ENCODE results near the gene ENPEP.
"Not testable (repeated sequence)": the region's sequence is repeated elsewhere in the genome, so short reads cannot be mapped to it uniquely, and the experiment has no call there.

Gene ENPEP

DNA sequence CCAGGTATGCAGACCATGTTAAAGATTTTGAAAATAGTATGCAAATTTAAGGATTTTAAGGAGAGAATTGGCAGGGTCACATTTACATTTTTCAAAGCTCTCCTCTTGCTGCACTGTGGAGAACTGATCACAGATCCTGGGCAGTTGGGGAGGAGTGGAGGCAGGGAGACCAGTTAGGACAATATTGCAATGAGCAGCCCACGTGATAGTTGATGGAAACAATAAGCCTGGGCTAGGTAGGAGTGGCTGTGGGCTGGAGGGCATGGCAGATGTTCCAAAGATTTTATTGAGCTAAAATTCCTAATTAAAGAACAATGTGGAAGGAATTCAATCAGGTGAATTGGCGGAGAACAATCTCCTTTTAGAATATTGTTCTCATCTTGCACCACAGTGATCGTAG is 50.6 kb downstream of the ENPEP start:
- no peak for DNase-seq

DNA sequence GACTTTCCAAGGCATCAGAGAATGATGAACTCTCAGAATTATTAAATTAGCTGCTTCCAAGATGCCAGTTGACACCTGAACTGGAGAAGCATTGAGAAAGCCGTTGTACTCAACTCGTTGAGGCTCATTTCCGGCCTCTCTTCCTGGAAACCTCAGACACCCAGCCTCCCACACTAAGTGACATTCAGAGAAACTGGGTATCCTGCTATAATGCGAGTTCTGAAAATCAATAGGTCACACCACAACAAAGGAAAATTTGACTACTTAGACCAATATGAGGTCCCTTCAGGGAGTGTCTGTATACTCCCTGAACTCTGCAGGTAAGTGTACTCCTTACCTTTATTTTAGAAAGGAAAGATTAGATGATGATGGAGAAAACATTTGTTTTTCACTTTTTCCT is 51.2 kb downstream of the ENPEP start:
- no peak for DNase-seq

DNA sequence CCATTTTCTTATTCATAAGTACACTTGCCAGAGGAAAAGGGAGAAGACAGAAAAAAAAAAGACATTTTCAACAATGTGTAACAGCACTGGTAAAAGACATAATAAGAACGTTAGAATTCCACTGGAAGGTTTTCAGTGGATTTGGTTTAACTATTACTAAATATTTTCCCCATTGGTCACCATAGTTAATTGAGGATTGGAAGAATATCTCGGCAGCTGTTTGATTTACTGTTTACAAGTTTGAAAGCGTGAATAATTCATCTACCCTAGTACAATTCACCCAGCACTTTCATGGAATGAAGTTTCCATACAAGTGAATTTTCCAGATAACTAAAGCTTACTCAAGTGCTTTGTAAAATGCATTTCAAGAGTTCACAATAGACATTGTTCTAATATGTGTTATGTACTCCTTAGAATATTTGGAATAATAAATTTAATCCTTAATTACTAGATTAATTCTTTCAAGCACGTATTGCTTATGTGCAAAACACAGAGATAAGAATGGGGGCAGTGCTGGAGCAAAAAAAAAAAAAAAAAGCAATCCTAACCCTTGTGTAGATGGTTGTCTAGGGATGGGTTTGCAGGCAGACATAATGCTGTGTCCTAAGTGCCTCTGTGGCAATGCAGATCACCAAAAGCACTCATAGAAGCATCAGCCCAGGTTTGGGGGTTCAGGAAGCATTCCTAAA is 57.1 kb downstream of the ENPEP start:
- DNase-seq = no peak

DNA sequence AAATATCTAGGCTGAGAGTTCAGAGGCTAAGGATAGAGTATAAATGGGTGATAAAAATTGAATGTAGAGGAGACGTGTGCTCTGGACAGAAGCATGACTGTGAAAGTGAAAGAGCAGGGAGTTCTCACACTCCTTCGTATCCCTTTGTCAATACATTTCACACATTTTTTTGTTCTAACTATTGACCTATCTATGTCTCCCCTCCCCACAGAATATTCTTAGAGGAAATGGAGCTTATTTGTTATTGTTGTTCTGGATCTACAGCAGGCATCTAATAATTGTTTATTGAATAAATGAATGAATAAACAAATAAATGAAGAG is 57.6 kb downstream of the ENPEP start:
- DNase-seq = no peak

DNA sequence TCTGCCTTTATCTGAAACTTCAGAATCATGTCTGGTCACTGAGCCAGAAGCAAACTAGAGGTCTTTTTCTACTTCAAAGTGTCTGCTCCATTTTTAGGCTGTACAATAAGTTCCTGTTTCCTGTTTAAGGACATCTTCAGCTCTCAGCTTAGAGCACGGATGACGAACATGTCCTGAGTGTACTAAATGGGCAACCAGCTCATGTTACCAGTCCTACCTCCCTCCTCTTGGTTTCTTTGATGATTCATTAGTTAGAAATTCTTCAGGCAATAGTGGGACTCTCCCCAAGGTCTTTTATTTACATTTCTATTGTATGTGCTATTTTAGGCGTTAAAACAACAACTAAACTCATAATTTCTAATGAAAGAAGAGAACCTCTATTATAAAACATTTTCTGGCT is 58.0 kb downstream of the ENPEP start:
- no peak for DNase-seq

DNA sequence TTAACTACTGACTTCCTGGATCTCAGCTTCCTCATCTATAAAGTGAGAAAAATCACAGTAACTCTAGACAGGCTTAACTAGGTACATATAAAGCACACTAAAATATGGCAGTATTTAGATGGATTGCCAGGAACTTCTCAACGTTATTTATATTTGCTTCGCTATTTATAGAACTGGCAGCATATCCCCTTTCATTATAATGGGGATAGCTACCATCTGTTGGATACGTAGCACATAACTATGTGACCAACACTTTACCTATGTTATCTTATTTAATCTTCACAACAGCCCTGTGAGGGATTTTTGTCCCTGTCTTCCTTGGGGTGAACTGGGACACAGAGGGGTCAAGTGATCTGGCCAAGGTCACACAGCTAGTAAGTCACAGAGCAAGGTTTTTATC is 64.6 kb downstream of the ENPEP start:
- DNase-seq = no peak

DNA sequence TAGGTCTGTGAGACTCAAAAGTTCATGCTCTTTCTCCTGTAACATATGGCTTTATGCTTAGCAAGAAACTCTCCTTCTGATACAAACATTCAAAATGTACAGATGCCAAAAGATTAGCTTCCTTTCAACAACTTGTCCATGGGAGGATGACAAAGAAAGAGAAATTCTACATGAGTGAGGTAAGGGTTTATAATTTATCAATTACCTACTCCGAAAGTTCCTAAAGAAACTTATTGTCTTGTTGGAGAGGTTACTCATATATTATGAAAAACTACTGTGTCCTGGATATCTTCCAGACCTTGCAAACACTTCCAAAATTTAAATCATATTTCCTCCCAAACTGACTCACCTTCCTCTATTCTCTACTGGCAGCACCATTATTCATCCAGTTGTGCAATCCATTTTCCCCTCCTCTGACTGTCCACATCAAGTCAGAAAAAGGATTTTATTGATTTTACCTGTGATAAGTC is 65.1 kb downstream of the ENPEP start:
- DNase-seq = no peak

DNA sequence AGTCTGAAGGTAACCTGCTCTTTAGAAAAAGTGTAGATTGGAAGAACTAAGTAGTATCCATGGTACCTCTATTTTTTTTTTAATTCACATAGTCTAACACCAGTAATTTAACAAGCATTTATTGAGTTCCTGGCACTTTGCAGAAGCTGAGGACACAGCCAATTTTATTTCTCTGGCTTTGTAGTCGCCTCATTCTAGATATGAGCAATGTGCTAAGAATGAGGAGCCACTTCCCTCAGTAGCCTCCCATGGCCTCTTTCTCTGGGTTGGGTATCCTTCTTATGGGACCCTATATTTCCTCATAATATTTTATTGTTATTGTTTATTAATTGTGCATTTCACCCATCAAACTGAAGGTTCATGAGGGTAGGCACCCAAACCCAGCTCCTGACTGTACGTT is 67.6 kb downstream of the ENPEP start:
- no peak for DNase-seq

DNA sequence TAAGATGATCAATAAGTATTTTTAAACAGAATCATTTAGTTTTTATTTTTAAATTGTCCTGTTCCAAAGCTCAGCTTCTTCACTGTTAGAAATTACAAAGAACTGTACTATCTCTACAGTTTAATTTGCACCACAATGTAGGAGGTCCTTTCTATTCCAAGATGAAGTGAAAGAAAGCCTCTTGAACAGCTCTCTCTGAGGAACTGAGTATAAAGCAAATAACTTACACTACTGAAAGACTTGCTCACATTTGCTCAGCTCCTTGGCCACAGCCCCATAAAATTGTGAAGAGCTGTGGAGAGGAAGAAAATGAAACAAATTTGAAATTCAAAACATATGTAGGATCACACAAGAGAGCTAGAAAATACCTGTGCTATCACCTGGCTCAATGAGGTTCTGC is 68.6 kb downstream of the ENPEP start:
- no peak for DNase-seq

DNA sequence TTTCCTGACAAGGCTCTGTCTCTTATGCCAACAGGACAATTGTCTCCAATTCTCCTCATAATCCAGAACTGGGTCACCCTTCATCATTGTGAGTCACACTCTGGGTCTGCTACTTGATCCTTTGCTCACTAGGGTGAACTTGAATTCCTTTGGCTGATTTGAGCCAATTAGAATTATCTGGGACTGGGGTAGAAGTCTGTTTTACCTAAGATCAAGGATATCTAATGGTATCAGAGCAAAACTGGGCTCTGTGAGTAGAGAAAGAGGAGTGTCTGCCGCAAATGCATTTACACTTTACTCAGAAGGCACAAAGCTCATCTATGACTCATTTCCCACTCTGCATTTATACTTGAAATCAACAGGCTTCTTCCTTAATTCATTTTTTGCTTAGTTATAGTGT is 74.3 kb downstream of the ENPEP start:
- DNase-seq = no peak

DNA sequence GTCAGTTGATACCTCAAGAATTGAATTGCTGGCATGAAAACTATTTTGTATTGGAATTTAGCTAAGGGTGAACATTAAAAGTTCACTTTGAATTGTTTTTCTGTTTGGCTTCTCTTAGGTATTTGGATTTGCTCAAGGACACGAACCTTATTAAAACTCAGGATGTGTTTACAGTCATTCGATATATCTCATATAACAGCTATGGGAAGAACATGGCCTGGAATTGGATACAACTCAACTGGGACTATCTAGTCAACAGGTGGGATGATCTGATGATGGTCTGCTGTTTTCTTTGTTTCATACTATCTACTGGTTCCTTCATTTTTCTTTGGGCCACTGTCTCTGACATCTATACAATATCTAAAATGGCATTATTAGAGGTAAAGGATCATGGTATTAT is 77.2 kb downstream of the ENPEP start:
- DNase-seq = no peak

DNA sequence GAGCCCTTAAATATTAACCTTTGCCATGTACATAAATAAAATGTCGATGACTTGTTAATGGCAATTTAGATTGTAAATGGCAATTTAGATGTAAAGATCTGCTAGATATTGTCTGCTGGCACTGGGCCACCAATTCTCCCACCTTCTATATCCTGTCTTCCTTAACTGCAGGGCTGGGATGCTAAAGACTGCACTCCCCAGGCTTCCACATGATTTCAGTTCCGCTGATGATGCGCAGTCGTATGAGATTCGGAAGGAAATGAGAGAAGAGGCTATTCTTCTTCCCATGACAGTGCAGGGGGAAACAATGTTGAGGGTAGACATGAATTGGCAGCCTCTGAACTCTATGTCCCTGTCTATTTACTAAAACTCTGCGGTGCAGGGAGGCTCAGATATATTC is 91.3 kb downstream of the ENPEP start:
- DNase-seq = no peak

DNA sequence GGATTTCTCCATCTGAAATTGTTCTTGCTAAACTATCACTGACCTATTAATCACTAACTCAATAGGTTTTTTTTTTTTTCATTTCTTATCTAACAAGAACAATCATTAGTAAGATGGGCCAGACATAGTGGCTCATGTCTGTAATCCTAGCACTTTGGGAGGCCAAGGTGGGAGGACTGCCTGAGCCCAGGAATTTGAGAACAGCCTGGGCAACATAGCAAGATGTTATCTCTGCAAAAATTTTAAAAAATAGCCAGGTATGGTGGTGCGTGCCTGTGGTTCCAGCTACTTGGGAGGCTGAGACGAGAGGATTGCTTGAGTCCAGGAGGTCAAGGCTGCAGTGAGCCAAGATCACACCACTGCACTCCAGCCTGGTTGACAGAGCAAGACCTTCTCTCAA is 100.7 kb downstream of the ENPEP start:
- not testable (repeated sequence) for DNase-seq

DNA sequence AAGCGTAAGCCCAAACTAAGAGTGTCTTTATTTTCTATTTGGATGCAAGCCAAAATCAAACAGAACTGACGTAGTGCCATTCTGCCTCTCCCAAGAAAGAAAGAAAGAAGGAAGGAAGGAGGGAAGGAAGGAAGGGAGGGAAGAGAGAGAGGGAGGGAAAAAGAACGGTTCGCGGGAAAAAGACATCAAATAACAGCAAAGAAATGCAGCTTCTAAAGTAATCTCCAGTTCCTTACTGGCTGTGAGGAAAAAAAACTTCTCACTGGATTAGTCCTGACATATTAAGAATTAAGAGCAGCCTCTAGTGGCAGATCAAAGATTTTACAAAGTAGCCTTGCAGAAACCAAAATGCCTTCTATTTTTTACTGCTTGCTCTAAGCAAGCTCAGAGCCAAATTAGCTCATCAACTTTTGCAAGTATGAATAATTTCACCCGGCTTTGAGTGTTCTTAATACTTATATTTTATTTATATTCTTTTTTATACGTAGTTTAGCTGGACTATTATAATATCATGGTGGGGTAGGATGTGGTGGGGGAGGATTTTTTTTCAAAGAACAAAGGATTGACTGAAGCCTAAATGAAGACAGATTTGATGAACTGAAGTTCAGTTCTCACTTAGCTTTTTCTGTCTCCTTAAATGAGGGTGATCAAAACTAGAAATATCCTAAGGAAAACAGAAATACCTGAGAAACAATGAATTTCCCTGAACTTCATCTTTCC is 110.3 kb downstream of the ENPEP start:
- DNase-seq = no peak

DNA sequence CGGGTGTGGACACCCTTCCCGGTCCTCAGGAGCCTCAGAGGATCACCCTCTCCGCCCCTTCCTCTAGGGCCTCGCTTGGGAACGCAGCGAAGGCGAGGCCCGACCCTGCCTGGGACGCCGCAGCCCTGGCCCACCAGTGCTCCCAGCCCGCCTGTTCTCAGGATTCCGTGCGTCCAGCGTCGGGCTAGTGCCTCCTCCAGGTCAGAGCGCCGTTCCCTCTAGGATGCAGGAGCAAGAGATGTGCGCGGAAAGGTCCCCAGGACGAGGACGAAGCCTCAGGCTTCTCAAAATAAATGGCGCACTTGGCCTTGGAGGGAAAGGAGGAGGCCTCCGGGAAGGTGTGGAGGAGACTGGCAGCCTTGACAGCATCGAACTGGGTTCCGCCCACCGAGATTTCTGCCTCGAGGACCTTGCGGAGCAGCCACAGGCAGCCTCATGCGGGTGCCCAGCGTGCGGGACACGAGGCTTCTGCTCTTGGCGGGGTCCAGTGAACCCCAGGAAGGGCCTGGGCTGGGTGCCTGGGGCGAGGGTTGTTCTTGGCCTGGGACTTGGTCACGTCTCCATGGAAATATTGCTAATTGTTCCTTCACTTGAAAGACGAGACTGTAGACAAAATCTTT is 111.8 kb downstream of the ENPEP start:
- no peak for DNase-seq

DNA sequence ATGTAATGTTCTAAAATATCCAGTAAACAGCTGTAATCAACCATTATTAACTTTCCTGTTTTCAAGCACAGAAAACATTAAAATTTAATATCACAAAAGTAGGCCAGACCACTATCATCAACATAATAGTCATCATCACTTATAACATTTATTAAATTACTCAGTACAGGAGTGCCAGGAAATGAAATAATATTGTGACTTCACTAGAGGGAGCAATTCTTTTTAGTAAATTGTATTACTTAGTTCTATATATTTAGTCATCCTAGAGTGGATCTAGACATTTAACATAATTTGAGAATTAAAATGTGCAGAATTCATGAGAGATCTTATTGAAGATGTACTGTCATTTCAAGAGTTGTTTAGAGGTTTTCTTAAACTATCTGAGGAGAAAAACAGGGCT is 113.3 kb downstream of the ENPEP start:
- DNase-seq = no peak

DNA sequence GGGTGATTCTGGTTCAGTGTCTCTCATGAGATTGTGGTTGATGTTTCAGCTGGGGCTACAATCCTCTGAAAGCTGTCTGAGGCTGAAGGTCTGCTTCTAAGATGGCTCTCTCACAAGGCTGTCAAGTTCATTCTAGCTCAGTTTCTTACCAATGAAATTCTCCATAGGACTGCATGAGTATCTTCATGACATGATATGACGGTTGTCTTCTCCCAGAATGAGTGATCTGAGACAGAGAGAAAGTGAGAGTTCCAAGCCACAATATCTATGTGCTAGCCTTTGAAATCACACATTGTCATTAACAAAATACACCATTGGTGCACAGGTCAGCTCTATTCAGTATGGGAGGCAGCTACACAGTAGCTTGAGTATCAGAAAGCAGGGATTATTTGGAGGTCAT is 119.6 kb downstream of the ENPEP start:
- no peak for DNase-seq

DNA sequence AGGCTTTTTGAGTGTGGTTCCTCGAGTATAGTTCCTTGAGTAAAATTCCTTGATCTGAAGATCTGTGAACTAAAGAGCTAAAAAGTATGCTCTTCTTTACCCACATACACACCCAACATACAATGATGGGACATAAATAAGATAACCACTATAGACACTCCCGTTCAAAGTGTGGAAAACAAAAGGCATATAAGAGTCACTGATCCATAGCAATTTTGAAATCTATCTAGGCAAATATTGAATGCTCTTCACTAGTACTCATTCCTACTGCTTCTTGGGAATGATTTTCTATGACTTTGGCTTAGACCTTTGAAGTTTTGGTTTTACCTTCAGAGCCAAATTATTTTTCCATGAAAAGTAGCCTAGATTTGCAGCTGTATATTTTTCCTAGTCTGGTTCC is 120.5 kb downstream of the ENPEP start:
- no peak for DNase-seq

DNA sequence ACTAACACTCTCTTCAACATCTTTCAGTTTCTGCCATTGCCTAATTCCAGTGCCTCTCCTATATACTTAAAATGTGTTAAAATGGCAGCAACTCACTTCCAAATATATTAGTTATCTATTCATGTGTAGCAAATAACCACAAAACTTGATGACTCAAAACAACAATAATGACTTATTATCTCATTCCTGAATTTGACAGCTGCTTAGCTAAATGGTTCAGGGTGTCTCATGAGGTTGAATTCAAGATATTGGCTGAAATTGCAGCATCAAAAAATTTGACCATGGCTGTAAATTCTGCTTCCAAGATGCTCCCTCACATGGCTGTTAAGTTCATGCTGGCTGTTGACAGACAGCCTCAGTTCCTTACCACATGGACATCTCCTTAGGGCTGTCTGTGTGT is 121.6 kb downstream of the ENPEP start:
- DNase-seq = no peak

DNA sequence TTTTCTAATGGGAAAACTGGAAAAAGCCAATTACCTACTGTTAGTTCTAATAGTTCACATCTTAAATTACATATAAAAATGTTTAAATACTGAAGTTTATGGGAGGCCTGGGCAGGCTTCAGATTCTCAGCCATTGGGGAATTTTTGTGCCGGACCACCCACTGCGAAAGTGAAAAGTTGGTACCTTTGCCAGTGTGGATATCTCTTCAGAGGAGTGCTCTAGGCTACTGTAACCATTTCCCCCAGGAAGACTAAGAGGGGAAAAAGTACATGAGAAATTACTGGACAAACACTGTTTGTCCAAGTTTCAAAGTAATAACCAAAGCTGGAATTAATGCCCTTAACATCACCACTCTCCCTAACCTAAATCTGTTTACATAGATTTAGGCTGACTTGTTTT is 126.1 kb downstream of the ENPEP start:
- DNase-seq = no peak

DNA sequence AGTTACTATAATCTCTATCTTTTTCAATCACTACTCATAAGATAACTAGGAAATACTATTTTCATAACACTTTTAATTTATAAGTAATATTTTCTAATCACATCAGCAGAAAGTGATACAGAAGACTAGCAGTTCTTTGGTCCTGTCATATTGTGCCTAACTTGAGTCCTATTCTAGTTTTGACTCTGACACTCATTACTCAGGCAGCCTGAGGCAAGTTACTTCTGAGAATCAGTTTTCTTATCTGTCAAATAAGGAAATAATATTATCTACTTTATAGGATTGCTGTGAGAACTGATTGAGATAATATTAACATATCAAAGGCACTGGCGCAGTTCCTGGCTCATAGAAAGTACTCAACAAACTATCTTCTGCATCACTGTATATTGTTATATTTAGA is 129.1 kb downstream of the ENPEP start:
- DNase-seq = no peak

DNA sequence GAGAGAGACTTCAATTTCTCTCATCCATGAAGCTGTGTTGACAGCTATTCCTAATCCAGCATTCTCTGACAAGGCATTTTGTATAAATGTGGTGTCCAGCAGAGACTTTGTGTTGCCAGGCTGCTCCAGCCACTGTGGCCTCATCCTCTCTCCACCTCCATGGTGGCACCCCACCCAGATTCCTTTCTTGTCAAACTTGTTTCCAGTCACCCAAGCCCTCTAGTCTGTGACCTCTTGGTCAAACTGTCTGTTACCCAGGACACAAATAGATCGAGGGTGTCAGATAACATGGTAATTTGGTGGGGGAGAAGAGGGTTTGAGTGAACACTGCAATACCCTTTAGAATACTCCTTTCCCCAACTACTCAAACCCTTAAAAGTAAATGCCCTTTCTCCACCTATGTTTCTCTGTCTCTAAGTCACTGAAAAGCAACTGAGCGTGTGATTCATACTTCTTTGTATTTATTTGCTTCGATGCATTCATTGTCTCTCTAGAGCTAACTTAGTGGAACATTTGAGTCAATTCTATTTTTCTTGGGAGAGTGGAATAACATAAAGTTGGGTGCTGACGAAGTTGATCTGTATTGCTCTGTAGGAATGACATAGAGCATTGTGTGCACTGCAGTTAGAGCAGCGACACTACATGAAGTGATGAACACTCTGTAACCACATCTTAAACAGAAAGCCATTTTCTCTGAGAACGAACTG is 133.2 kb downstream of the ENPEP start:
- no peak for DNase-seq

DNA sequence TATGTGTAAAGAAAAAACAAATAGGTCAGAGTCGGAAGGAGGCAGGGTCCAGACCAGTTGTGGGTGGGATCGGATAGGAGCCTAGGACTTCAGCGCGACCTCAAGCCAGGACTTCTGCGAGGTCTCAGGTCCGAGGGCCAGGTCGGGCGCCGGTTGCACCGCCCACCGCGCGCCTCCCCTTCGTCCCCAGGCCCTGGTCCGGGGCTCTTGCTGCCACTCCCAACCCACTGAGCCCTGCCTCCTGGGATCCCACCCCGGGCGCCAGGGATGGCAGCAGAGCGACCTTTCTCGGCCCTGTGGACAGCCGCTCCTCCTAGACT is 134.6 kb downstream of the ENPEP start:
- no peak for DNase-seq

All from inflammatory macrophage treated with lipopolysaccharide for 1 hour (primary cell).